ENCODE results near the gene CAPZB.

CAPZB gene

GRCh38 chr1:19363536-19364152 lies 121.7 kb downstream of the CAPZB start:
- DNase-seq = no peak

DNA sequence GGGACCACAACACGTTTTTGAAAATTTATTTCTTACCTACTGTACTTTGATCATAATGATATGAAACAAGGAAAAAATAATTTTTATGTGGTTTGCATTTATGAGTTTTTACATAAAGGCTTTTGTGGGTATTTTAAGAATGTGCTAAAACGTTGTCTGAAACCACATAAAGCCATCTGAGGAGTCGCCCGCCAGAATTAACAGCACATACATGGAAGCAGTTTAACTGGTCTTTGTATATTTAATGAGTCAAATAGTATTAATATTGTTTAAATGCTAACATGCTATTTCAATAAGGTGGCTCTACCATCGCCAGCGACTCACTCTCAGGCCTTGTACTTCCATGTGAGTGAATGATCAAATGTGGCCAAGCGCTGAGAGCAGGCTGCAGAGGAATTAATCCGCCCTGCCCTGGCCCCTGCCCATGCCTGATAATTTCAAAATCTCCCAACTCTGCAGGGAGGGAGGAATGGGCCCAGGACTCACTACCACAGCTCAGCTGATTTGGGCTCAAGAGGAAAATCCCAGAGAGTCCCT lies 123.7 kb downstream of the CAPZB start:
- DNase-seq = no peak

DNA sequence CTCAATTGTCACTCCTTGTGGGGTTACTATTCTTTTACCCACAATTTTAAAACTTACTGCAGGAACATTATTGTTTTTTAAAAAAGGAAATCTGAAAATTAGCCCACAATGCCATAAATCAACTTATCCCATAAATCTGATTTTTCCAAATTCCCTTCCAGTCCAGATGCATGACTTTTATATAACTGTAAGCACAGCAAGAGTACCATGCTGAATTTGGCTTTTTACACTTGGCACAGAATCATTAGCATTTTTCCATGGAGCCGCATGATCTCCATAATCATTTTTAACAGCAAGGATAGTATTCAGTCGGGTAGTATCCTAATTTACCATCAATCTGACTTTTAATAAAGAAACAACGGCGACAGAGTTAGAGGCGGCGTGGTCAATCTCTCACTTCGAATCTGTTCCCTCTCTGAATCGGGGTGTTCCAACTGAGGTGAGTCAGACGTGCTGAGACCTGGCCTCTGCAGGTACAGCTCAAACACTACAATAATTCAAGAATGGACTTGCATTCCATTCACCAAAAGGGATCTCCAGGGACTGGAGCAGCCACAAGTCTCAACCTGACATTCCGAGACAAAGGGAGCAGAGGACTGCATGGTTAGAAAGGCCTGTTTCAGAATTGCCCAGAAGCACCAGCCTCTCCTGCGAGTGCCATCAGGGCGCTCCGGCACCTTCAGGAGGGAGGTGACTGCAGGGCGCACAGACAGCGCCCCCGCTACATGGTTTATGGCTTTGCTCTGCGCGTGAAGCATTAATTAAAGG lies 124.3 kb downstream of the CAPZB start:
- no peak for DNase-seq

- no peak for DNase-seq
Measured at GRCh38 chr1:19360432-19360831, 124.9 kb downstream of the CAPZB start.

DNA sequence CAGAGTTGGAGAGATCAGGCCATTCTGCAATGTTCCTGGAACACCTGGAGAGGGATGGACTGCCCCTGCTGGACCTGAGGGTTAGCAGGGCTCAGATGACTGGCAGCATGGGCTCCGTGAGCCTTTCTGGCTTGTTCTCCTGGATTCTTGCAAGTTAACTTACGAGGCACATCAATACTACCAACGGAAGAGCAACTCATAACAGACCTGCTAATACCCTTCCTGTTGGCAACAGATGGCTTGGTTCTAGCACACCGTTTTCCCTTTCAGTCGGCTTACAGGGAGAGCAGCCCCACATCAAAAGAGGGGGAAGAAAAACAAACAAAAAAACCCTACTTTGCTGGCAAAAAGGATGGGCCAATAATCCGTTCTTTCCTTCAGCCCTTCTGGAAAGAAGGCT lies 125.3 kb downstream of the CAPZB start:
- peak; percentile 17 for DNase-seq

GRCh38 chr1:19359357-19359756 lies 126.0 kb downstream of the CAPZB start:
- DNase-seq = no peak

- DNase-seq = no peak
Measured at GRCh38 chr1:19358710-19359109, 126.6 kb downstream of the CAPZB start.

DNA sequence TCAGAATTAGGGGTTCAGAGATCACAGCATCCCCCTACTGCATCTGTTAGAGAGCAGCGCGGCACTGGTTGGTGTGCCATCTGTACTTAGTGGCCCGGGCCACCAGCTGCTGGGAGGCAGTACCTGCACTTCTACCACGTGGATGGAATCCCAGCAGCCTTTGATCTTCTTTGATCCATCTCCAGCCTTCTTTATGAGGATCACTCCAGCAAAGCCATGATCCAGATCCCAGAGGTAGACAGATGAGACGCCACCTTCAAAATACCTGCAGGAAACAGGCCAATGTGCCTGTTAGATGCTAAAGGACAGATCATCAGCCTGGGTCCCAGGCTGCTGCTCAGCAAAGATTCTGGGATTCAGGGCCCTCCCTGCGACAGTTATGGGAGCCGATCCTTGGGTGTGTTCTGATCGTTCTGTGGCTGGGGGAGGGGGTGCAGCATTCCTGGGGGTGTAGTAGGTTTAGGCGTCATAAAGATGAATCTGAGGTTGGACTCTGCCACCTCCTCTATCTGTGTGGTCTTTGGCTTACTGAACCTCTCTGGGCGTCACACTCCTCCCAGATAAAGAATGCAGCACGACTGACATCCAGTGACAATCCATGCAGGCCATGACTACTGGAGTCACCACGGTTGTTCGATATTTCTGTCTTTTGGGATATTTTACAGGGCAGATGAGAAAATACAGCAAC lies 127.9 kb downstream of the CAPZB start:
- no peak for DNase-seq

GRCh38 chr1:19356266-19356665 lies 129.1 kb downstream of the CAPZB start:
- no peak for DNase-seq

DNA sequence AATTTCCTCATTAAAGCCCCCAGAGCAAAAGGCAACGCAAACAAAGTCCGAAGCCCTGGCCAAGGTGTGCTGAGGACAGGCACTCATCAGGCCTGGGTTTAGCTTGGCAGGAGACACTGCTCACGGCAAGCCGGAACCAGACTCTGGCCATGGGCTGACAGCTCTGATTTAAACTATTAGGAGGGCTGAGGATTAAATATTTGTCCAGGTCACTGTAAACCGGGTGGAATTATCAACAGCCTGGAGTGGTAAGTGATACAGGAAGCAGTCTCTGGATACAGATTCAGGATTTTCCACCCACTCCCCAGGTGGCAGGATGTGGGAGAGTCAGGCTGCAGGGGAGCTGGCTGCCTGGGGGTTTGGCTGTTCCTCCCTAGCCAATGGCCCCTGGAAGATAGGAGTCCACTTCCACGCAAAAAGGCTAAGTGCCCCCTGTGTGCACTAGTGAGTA lies 130.8 kb downstream of the CAPZB start:
- no peak for DNase-seq

- no peak for DNase-seq
Measured at GRCh38 chr1:19353596-19353995, 131.7 kb downstream of the CAPZB start.

DNA sequence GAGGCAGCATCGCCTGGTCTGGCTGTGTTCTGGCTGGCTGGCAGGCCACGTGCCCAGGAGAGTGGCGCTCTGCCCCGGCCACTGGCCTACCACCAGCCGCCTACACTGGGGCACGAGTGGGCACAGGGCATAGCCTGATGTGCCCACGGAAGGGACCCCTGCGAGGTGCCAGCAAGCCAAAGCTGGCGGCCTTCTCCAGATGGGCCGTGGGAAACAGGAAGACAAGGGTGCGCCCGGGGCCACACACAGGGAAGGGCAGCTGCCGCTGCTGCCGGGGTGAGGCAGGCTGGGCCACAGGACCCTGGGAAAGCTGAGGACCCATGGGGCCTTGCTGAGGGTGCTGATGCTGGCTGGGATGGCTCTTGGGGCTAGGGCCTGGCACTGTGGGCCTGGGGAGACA lies 132.5 kb downstream of the CAPZB start:
- no peak for DNase-seq

DNA sequence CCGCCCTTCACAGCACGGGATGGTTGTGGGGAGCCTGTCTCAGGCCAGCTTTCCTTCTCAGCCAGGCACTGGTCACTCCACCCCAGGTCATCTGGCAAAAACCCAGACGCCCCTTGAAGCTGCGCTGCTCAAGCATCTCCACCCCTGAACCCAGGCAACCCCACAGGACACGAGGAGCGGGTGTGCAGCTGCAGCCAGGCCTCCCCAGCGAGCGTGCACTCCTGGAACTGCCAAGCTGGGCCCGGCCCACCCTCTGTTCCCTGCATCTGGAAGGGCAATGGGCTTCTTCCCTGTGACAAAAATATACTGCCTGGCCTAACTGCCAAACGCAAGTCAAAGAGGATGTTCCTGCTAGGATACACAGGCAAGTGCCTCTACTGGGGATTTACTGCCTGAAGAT lies 133.5 kb downstream of the CAPZB start:
- DNase-seq = no peak

- no peak for DNase-seq
Measured at GRCh38 chr1:19350566-19350965, 134.8 kb downstream of the CAPZB start.

DNA sequence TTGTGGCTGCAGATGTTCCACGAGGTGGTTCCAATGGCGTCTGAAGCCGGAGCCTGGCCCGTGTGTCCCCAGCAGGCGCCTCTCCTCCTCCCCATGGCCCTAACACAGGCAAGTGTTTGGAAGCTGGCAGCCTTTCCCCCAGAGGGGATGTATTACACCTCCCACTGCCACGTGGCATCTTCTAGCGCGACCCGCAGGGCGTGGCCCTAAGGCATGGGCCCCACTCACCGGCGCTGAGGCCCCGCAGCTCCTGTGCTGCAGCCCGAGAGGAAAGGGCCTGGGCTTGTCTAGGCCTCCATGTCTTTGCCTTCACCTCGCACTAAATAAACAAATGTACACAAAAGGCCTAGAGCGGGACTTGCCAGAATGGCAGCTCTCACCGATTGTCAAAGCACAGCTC lies 135.3 kb downstream of the CAPZB start:
- DNase-seq = no peak

DNA sequence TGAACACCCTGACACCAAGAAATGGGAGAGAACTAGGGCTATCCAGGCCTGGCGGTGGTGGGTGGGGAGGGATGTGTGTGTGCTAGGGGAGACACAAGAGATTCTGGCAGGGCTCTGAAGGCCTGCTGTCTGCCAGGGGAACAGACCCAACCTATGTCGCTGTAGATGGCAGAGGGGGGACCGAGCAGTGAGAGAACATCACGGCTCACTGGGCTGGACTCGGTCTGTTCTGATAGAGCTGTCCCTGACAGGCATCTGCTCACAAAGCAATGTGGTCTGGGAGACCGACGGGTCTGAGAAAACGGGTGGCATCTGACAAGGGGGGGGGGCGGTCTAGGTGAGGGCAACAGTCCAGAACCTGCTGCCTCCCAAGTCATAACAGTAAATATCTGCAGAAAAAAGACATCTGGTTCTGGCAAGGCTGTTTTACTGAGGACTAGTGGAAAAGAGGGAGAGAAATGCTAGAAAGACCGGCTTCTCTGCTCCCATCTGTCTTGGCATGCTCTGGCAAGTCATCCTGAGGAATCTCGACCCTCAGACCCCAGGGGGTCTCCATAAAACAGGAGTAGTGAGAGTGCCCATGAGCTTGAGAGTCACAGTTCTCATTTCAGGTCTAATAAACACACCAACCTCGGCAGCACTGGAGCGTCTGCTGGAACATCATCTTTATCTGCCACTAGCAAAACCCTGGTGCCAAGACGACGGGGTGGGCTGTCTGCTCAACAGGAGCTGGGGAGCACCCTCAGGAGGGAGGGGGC lies 136.7 kb downstream of the CAPZB start:
- no peak for DNase-seq

GRCh38 chr1:19347533-19348172 lies 137.7 kb downstream of the CAPZB start:
- DNase-seq = no peak

DNA sequence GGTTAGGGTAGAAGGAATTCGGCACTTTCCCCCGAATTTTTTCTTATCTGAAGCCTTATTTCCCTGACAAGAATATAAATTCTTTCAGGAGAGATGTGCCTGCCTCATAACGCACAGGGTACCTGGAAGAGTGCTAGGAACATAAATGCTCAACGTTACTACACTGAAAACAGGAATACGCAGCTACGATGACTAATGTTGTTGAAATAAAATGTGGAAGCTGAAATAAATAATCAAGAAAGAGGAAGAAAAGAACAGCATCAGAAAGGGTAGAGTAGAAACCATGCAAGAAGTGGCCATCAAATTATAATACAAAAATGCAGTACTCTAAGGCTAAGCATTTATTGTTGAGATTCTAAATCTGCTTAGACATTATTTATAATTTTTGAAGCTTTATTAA lies 139.3 kb downstream of the CAPZB start:
- no peak for DNase-seq

DNA sequence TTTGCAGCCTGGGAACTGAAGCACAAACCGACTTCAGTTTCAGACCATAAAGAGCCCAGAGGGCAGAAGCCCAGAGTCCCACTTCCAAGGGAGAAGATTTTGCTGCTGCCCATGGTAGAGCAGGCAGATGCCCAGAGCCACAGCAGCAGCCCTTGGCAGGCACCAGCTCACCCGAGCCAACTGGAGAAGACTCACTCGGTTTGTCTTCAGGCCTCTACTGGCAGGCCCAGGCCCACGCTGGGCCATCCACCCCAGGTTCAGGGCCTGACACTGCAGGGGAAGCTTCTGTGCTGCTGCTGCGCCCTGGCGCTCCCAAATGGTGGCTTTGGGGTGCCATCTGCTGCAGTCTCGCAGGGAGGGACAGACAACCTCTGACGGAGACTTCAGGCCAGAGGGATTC lies 139.9 kb downstream of the CAPZB start:
- no peak for DNase-seq

- DNase-seq = no peak
Measured at GRCh38 chr1:19344831-19345230, 140.5 kb downstream of the CAPZB start.

DNA sequence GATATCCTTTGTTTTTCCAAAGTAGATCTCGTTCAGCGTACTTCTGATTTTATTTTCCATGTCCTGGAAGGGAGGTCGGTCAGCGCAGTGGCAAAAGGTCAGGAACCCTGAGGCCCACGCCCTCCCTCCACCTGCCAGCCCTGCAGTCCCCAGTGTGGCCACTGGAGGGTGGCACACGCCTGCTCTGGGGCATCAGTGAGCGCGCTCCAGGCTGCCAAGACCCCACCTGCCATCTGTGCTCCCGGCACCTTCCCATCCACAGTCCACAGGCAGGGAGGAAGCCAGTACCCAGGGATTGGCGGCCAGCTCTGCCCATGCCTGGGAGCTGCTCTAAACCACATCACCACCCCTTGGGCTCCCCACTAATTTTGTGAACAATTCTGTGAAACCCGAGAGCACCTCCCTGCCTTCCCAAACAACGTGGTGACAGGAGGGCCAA lies 140.9 kb downstream of the CAPZB start:
- DNase-seq = peak; percentile 27

DNA sequence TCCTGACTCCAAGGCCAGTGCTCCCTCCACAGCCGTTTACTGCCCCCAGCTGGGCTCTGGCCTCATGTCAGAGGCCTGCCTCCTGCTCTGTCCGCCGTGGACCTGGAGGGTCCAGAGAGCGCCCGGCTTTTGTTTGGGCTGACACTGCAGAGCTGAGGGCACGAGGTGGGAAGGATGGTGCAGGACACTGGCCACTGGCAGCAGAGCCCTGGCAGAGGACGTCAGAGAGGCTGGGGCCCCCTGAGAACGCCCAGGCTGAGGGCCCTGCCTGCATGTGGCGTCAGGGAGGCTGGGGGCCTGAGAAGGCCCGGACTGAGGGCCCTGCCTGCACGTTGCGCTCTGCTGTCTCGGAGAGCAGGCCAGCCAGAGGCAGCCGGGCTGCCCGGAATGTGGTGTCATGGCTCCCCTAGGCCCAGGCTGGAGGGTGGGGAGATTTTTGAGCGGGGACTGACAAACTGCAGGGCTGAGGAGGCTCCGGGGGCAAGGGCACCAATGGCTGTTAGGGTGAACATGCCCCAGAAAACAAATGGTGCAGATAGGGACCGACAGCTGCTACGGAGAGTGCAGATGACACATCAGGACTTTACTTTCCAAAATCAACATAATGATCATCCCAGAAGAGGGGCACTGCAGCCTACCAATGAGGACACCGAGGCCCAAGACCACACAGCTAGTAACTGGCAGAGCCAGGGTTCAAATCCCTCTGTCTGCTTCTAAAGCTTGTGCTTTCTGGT lies 141.6 kb downstream of the CAPZB start:
- no peak for DNase-seq
